H9 (cell line): ENCODE measurements around the gene DPCD. TPM values are rescaled to one million over a fixed set of nuclear protein-coding genes. Genes with fewer than 3 reads are reported as not detected.

Source experiments
- DNase-seq: peaks from one replicate; pipeline ENCODE4 v3.0.0-alpha.2; 2017
- H2AFZ ChIP-seq: one replicate; pipeline ENCODE4 v1.6.1; 2013; ENCODE audit warnings: mild to moderate bottlenecking, low read length, control low read depth, moderate library complexity
- H2AK5ac ChIP-seq: 2 replicates; pipeline ENCODE4 v1.6.1; 2013; ENCODE audit warnings: low read length, control low read depth, mixed read lengths; ENCODE audit not compliant: insufficient read length
- H2BK120ac ChIP-seq: one replicate; pipeline ENCODE4 v1.6.1; 2013; ENCODE audit warnings: low read depth, mild to moderate bottlenecking, low read length, control low read depth, inconsistent platforms; ENCODE audit not compliant: poor library complexity, severe bottlenecking
- H2BK12ac ChIP-seq: 2 replicates; pipeline ENCODE4 v1.6.1; 2013; ENCODE audit warnings: low read length, control low read depth, mixed read lengths, low read depth; ENCODE audit not compliant: insufficient read length
- H2BK15ac ChIP-seq: 2 replicates; pipeline ENCODE4 v1.6.1; 2013; ENCODE audit warnings: low read depth, low read length, control low read depth
- H2BK20ac ChIP-seq: one replicate; pipeline ENCODE4 v1.6.1; 2013; ENCODE audit warnings: low read depth, mild to moderate bottlenecking, low read length, control low read depth, inconsistent platforms; ENCODE audit not compliant: poor library complexity, severe bottlenecking
- H2BK5ac ChIP-seq: 2 replicates; pipeline ENCODE4 v1.6.1; 2013; ENCODE audit warnings: low read length, control low read depth, mixed read lengths; ENCODE audit not compliant: insufficient read length
- H3K14ac ChIP-seq: 2 replicates; pipeline ENCODE4 v1.6.1; 2013; ENCODE audit warnings: low read length, control low read depth; ENCODE audit not compliant: insufficient read depth
- H3K18ac ChIP-seq: 2 replicates; pipeline ENCODE4 v1.6.1; 2013; ENCODE audit warnings: low read depth, mild to moderate bottlenecking, mixed read lengths, low read length, control low read depth; ENCODE audit not compliant: insufficient read length
- H3K23ac ChIP-seq: 2 replicates; pipeline ENCODE4 v1.6.1; 2013; ENCODE audit warnings: low read length, control low read depth, mixed read lengths, low read depth; ENCODE audit not compliant: insufficient read length
- H3K23me2 ChIP-seq: 2 replicates; pipeline ENCODE4 v1.6.1; 2013; ENCODE audit warnings: low read depth, mild to moderate bottlenecking, mixed read lengths, low read length, control low read depth; ENCODE audit not compliant: insufficient read length, poor library complexity, severe bottlenecking
- H3K27ac ChIP-seq: 2 replicates; pipeline ENCODE4 v1.5.1; 2013; ENCODE audit warnings: low read length, control low read depth, mixed read lengths, low read depth; ENCODE audit not compliant: insufficient read length
- H3K27me3 ChIP-seq: 2 replicates; pipeline ENCODE4 v1.6.1; 2013; ENCODE audit warnings: low read length, control low read depth, inconsistent platforms; ENCODE audit not compliant: insufficient read depth
- H3K4ac ChIP-seq: 2 replicates; pipeline ENCODE4 v1.6.1; 2013; ENCODE audit warnings: low read depth, mild to moderate bottlenecking, control low read depth, inconsistent platforms, low read length, moderate library complexity
- H3K4me1 ChIP-seq: 2 replicates; pipeline ENCODE4 v1.6.1; 2013; ENCODE audit warnings: low read length, control low read depth, inconsistent platforms; ENCODE audit not compliant: insufficient read depth
- H3K4me2 ChIP-seq: 2 replicates; pipeline ENCODE4 v1.6.1; 2013; ENCODE audit warnings: low read length, control low read depth, mixed read lengths; ENCODE audit not compliant: insufficient read length, insufficient read depth
- H3K56ac ChIP-seq: 2 replicates; pipeline ENCODE4 v1.6.1; 2013; ENCODE audit warnings: low read depth, mild to moderate bottlenecking, mixed read lengths, low read length, control low read depth; ENCODE audit not compliant: insufficient read length
- H3K79me1 ChIP-seq: 2 replicates; pipeline ENCODE4 v1.6.1; 2013; ENCODE audit warnings: low read depth, mild to moderate bottlenecking, moderate library complexity, low read length, control low read depth, inconsistent platforms; ENCODE audit not compliant: insufficient read depth, poor library complexity, severe bottlenecking
- H3K79me2 ChIP-seq: 2 replicates; pipeline ENCODE4 v1.6.1; 2013; ENCODE audit warnings: low read length, control low read depth, inconsistent platforms; ENCODE audit not compliant: insufficient read depth
- H3K9ac ChIP-seq: 2 replicates; pipeline ENCODE4 v1.6.1; 2013; ENCODE audit warnings: low read length, control low read depth, mixed read lengths; ENCODE audit not compliant: insufficient read length; ENCODE audit errors: extremely low read depth
- H3K9me3 ChIP-seq: one replicate; pipeline ENCODE4 v1.6.1; 2013; ENCODE audit warnings: low read depth, low read length, inconsistent platforms; ENCODE audit not compliant: control insufficient read depth
- H3T11ph ChIP-seq: one replicate; pipeline ENCODE4 v1.6.1; 2013; ENCODE audit warnings: mild to moderate bottlenecking, low read length, control low read depth, inconsistent platforms
- H4K20me1 ChIP-seq: one replicate; pipeline ENCODE4 v1.6.1; 2013; ENCODE audit not compliant: control insufficient read depth, insufficient read length, insufficient read depth
- H4K5ac ChIP-seq: 2 replicates; pipeline ENCODE4 v1.6.1; 2013; ENCODE audit warnings: low read depth, mild to moderate bottlenecking, mixed read lengths, low read length, control low read depth; ENCODE audit not compliant: insufficient read length
- H4K8ac ChIP-seq: replicated peaks from 2 replicates; pipeline ENCODE4 v1.6.1; 2013; ENCODE audit warnings: low read length, control low read depth, mixed read lengths, low read depth; ENCODE audit not compliant: insufficient read length
- H4K91ac ChIP-seq: 2 replicates; pipeline ENCODE4 v1.6.1; 2013; ENCODE audit warnings: low read depth, mild to moderate bottlenecking, moderate library complexity, mixed read lengths, low read length, control low read depth; ENCODE audit not compliant: insufficient read length
- H3K27ac Mint-ChIP-seq, 3 experiments: 2 replicates in 2 of 3; 3 replicates in 1 of 3; pipeline ENCODE4 v1.8.0; 2020 to 2021; ENCODE audit warnings: mixed read lengths in 3 of 3, mild to moderate bottlenecking in 1 of 3, moderate library complexity in 1 of 3
- H3K27me3 Mint-ChIP-seq: 2 replicates; pipeline ENCODE4 v1.8.0; 2021; ENCODE audit warnings: low read depth, mild to moderate bottlenecking, moderate library complexity, mixed read lengths
- H3K36me3 Mint-ChIP-seq, 3 experiments: 2 replicates in 2 of 3; 3 replicates in 1 of 3; pipeline ENCODE4 v1.8.0; 2020 to 2021; ENCODE audit warnings: low read depth in 3 of 3, mixed read lengths in 3 of 3; ENCODE audit not compliant: insufficient read depth in 1 of 3
- H3K4me1 Mint-ChIP-seq, 2 experiments: 2 replicates each; pipeline ENCODE4 v1.8.0; 2020; ENCODE audit warnings: mixed read lengths in 2 of 2
- H3K4me3 Mint-ChIP-seq, 2 experiments: 2 replicates in 1 of 2; 3 replicates in 1 of 2; pipeline ENCODE4 v1.8.0; 2020 to 2021; ENCODE audit warnings: mild to moderate bottlenecking in 2 of 2, mixed read lengths in 2 of 2, moderate library complexity in 1 of 2
- H3K9me3 Mint-ChIP-seq, 2 experiments: 2 replicates in 1 of 2; 3 replicates in 1 of 2; pipeline ENCODE4 v1.8.0; 2020; ENCODE audit warnings: mild to moderate bottlenecking in 2 of 2, mixed read lengths in 2 of 2, moderate library complexity in 1 of 2
- WGBS: extraction: QIAGEN DNeasy Blood & Tissue Kit; methylation state at CpG from one replicate; pipeline ENCODE4 v1.1.7; 2013; ENCODE audit warnings: missing lambda C conversion rate, low lambda C conversion rate, mixed read lengths; ENCODE audit not compliant: insufficient read length; ENCODE audit errors: extremely low coverage; 5-methylcytosine and 5-hydroxymethylcytosine counted together
- total RNA-seq: library from RNA; stranded (reverse); gene quantifications from 2 replicates; pipeline ENCODE4 v1.2.1, GENCODE V29; 2021
- TF ChIP-seq, protein P1 (sequence below): fragments of 200-600 bp; sonication (generic); conservative IDR thresholded peaks from 3 replicates; pipeline ENCODE4 v1.8.0; 2021; ENCODE audit warnings: antibody characterized with exemption, mild to moderate bottlenecking

DPCD gene
- total RNA-seq, 1 experiment from 2014 or later = 21.8 TPM

- no peak overlapping the region; a peak in 1 of 5 replicates for H3K4me3 Mint-ChIP-seq
- peaks cover 86% of the 10 kb centered on the region for H3K27me3 Mint-ChIP-seq
- H3K4me2 ChIP-seq = peak overlapping the region; percentile 0
Measured at GRCh38 chr10:101567165-101568006, 20.7 kb upstream of the DPCD start.

More at GRCh38 chr10:101567165-101568006, 20.7 kb upstream of the DPCD start:
- H3K27me3 ChIP-seq = peaks cover 12% of the 10 kb centered on the region; the same call in 1 of the 2 replicates
- Mint-ChIP-seq H3K27ac (no peak overlapping the region), H3K36me3 (no peaks in the 10 kb centered on the region; a peak in 1 of 7 replicates), H3K4me1 (peaks cover 24 to 28% of the 10 kb centered on the region in 2 experiments), H3K9me3 (no peaks in the 10 kb centered on the region; a peak in 1 of 5 replicates)
- no peak overlapping the region for H2AK5ac ChIP-seq
- H3K4ac ChIP-seq = no peak overlapping the region
- H3K27ac ChIP-seq = no peak overlapping the region
- no peak overlapping the region for H2AFZ ChIP-seq
- H2BK12ac ChIP-seq = no peak overlapping the region
- no peak overlapping the region for H3K9ac ChIP-seq
- H3K4me1 ChIP-seq = no peaks in the 10 kb centered on the region
- no peaks in the 10 kb centered on the region for H3K79me1 ChIP-seq
- H2BK5ac ChIP-seq = no peak overlapping the region
- H3K23ac ChIP-seq = no peak overlapping the region
- TF ChIP-seq, protein P1, sequence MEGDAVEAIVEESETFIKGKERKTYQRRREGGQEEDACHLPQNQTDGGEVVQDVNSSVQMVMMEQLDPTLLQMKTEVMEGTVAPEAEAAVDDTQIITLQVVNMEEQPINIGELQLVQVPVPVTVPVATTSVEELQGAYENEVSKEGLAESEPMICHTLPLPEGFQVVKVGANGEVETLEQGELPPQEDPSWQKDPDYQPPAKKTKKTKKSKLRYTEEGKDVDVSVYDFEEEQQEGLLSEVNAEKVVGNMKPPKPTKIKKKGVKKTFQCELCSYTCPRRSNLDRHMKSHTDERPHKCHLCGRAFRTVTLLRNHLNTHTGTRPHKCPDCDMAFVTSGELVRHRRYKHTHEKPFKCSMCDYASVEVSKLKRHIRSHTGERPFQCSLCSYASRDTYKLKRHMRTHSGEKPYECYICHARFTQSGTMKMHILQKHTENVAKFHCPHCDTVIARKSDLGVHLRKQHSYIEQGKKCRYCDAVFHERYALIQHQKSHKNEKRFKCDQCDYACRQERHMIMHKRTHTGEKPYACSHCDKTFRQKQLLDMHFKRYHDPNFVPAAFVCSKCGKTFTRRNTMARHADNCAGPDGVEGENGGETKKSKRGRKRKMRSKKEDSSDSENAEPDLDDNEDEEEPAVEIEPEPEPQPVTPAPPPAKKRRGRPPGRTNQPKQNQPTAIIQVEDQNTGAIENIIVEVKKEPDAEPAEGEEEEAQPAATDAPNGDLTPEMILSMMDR = no peak
- no peak overlapping the region for H4K8ac ChIP-seq
- H4K5ac ChIP-seq = no peak overlapping the region
- no peak overlapping the region for H2BK120ac ChIP-seq
- H2BK20ac ChIP-seq = no peak overlapping the region
- H3K56ac ChIP-seq = no peak overlapping the region
- H3K9me3 ChIP-seq = no peaks in the 10 kb centered on the region
- H2BK15ac ChIP-seq = no peak overlapping the region
- no peak overlapping the region for H3K18ac ChIP-seq
- H4K91ac ChIP-seq = no peak overlapping the region
- H3T11ph ChIP-seq = no peak overlapping the region
- no CpG with 5 or more reads among the region's 7 CpGs for WGBS
- H4K20me1 ChIP-seq = no peaks in the 10 kb centered on the region
- H3K14ac ChIP-seq = no peak overlapping the region
- no peak for DNase-seq
- no peaks in the 10 kb centered on the region for H3K79me2 ChIP-seq
- H3K23me2 ChIP-seq = peaks cover 16% of the 10 kb centered on the region
